Gastroesophageal sphincter (tissue), 3 donors: Measurements from ENCODE around the gene PDX1.

Source experiments
- POLR2A ChIP-seq, 2 donors: fragments of 450-650 bp; IDR thresholded peaks; one replicate each; pipeline ENCODE4 v1.6.1; 2017; ENCODE audit warnings: antibody characterized with exemption in 2 of 2, mild to moderate bottlenecking in 2 of 2, moderate library complexity in 1 of 2
- POLR2AphosphoS5 ChIP-seq: sonication (generic); formaldehyde crosslinking; IDR thresholded peaks from one replicate; pipeline ENCODE4 v1.6.1; 2017; ENCODE audit warnings: antibody characterized with exemption
- TF ChIP-seq, protein P1 (sequence below), 4 experiments: fragments of 200-600 bp in 2 of 4; fragments of 450-650 bp in 2 of 4; sonication (generic) in 1 of 4; IDR thresholded peaks; one replicate each; pipeline ENCODE4 v1.5.1; 2017 to 2019; ENCODE audit warnings: antibody characterized with exemption in 4 of 4, mild to moderate bottlenecking in 2 of 4, moderate library complexity in 2 of 4

DNA sequence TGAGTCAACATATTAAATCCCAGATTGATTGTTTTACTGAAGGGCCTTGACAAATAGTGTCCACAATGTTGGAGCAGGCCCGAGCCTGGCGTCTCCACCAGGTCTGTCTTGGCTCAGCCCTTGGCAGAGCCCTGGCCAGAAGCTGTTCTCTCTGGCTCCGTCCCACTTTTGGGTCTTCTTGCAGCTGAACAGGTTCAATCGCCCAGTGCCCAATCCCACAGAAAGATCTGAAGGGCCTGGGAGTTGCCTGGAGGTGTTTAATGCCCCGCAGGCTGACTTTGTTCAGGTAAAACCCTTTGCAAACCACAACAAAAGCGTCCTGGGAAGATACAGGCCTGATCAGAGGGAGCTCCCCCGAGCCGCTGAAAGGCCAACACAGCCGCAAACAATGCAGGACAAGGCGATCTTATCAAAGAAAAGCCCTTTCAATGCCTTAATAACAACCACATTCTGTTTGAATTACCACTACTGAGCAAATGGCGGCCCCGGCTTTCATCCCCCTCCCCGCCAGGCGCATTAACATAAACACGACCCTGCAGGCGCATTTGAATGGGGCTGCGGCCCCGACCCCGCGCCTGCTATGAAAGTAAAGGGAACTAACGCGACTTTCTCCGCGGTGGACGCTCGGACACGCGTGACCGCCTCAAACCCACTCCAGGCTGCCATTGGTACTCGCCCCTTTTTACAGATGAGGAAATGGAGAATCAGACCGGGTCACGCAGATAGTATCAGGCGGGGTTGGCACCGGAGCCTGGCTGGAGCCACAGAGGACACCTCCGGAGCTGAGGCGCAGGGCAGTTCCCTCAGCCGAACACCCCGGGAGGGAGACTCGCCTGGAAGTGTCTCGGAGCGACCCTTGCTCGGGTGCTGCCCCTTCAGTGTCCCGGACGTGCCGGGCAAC is 46.2 kb downstream of the PDX1 start:
- TF ChIP-seq POLR2A (IDR thresholded peaks at IDR 0.05) = no peak
- TF ChIP-seq, protein P1, sequence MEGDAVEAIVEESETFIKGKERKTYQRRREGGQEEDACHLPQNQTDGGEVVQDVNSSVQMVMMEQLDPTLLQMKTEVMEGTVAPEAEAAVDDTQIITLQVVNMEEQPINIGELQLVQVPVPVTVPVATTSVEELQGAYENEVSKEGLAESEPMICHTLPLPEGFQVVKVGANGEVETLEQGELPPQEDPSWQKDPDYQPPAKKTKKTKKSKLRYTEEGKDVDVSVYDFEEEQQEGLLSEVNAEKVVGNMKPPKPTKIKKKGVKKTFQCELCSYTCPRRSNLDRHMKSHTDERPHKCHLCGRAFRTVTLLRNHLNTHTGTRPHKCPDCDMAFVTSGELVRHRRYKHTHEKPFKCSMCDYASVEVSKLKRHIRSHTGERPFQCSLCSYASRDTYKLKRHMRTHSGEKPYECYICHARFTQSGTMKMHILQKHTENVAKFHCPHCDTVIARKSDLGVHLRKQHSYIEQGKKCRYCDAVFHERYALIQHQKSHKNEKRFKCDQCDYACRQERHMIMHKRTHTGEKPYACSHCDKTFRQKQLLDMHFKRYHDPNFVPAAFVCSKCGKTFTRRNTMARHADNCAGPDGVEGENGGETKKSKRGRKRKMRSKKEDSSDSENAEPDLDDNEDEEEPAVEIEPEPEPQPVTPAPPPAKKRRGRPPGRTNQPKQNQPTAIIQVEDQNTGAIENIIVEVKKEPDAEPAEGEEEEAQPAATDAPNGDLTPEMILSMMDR (IDR thresholded peaks at IDR 0.05) = no peak
- TF ChIP-seq POLR2AphosphoS5 = no peak
